Endothelial cell of hepatic sinusoid (primary cell): ENCODE data around the gene ITGA11.

ENCODE experiments used
- in situ Hi-C: cut with HindIII; loops from 2 replicates; pipeline ENCODE4 v1.10.0; 2017; ENCODE audit warnings: low sequenced_read_pairs

The ITGA11 gene

GRCh38 chr15:68300115-68300940 is 131.6 kb downstream of the ITGA11 start:
- in situ Hi-C loops, result no loop called here

- in situ Hi-C loops, result loop anchor here (5.0 kb wide), 2 partner anchors 58 to 67 kb away; no protein-coding TSS in a partner anchor
Measured at GRCh38 chr15:68299436-68299835, 132.5 kb downstream of the ITGA11 start.

DNA sequence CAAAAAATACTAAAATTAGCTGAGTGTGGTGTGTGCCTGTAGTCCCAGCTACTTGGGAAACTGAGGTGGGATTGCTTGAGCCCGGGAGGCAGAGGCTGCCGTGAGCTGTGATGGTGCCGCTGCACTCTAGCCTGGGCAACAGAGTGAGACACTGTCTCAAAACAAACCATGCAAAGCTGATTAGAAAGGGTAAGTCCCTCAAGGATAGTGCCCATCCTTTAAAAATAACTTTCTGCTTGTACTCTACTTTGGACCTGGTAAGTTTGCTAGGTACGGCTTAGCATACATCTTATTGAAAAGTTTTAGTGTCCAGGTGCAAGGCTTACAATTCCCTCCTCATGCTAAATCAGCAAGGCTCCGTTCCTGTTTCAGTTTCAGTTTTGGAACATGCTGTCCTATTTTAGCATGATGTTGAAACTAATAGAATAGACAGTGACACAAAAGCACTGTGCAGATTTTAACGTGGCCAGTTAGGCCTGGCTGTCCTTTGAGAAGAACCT is 133.0 kb downstream of the ITGA11 start:
- in situ Hi-C loops, result loop anchor here (5.0 kb wide), 2 partner anchors 58 to 67 kb away; no protein-coding TSS in a partner anchor

DNA sequence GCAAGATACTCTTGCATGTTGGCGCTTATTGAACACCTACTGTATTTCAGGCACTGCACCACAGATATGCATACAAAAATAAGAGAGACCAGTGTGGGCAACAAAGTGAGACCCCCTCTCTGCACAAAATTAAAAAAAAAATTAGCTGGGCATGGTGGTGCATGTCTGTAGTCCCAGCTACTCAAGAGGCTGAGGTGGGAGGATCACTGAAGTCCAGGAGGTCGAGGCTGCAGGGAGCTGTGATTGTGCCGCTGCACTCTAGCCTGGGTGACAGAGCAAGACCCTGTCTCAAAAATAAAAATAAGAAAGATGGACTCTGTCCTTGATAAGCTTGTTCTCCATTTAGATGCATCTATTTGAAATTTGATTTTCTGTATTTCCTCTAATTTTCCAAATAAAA is 133.6 kb downstream of the ITGA11 start:
- in situ Hi-C loops, result loop anchor here (5.0 kb wide), 2 partner anchors 59 to 66 kb away; no protein-coding TSS in a partner anchor

- in situ Hi-C loops, result loop anchor here (5.0 kb wide), 2 partner anchors 62 to 63 kb away; no protein-coding TSS in a partner anchor
Measured at GRCh38 chr15:68295014-68295805, 136.8 kb downstream of the ITGA11 start.

GRCh38 chr15:68292967-68293366 is 139.0 kb downstream of the ITGA11 start:
- in situ Hi-C loops, result no loop called here

DNA sequence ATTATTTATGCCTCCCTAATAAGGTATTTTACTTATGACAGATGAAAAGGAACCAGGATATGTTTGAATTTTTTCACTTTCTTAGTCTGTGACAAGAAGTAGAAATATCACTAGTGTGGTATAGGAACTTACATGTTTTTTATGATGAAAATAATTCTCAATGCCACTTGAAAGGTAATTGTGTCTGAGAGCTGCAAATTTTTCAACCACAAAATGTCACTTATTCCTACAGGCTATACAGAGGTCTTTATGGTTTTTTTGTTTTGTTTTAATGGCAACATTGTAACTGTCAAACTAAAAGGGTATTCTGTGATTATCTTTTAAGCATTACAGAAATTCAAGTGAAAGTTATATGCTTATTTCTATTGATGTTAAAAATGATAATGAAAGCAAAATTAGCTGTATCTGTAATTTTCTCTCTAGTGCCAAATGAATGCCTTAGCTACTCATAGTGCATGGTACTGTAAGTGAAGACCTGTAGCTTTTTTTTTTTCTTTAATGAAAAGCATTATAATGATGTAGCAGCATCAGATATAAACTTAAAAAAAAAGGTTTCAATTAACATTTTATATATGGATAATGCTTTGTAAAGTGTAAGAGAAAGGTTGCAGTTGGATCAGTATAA is 139.7 kb downstream of the ITGA11 start:
- in situ Hi-C loops, result no loop called here

DNA sequence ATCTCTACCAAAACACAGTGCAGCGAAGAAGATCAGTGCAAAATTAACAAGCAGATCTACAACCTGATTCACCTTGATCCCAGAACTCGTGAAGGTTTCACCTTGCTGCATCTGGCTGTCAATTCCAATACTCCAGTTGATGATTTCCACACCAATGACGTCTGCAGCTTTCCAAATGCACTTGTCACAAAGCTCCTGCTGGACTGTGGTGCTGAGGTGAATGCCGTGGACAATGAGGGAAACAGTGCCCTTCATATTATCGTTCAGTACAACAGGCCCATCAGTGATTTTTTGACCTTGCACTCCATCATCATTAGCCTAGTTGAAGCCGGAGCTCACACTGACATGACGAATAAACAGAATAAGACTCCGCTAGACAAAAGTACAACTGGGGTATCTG is 141.2 kb downstream of the ITGA11 start:
- in situ Hi-C loops, result no loop called here

- in situ Hi-C loops, result no loop called here
Measured at GRCh38 chr15:68289621-68290352, 142.2 kb downstream of the ITGA11 start.

- in situ Hi-C loops, result no loop called here
Measured at GRCh38 chr15:68289057-68289456, 142.9 kb downstream of the ITGA11 start.

- in situ Hi-C loops, result no loop called here
Measured at GRCh38 chr15:68286256-68286655, 145.7 kb downstream of the ITGA11 start.

- in situ Hi-C loops, result no loop called here
Measured at GRCh38 chr15:68285259-68285980, 146.5 kb downstream of the ITGA11 start.

GRCh38 chr15:68284616-68285258 is 147.2 kb downstream of the ITGA11 start:
- in situ Hi-C loops, result no loop called here

- in situ Hi-C loops, result no loop called here
Measured at GRCh38 chr15:68283401-68283800, 148.6 kb downstream of the ITGA11 start.

DNA sequence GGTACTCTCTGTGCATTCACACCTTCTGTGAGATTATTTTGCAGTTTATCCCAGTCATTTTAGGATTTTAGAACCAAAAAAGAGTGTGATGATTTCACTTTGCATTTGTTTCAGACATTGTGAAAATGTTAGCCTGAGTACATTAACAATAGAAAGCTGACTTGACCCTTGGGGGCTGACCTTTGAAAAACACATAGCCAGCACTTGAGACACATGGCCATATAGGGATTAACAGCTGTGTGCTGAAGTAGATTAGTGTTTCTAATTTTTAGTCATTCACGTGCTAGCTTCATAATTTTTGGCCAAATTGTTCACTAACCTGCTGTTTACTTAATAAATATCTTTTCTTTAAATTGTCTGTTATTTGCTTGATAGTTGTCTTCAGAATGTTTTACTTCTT is 151.0 kb downstream of the ITGA11 start:
- in situ Hi-C loops, result no loop called here

DNA sequence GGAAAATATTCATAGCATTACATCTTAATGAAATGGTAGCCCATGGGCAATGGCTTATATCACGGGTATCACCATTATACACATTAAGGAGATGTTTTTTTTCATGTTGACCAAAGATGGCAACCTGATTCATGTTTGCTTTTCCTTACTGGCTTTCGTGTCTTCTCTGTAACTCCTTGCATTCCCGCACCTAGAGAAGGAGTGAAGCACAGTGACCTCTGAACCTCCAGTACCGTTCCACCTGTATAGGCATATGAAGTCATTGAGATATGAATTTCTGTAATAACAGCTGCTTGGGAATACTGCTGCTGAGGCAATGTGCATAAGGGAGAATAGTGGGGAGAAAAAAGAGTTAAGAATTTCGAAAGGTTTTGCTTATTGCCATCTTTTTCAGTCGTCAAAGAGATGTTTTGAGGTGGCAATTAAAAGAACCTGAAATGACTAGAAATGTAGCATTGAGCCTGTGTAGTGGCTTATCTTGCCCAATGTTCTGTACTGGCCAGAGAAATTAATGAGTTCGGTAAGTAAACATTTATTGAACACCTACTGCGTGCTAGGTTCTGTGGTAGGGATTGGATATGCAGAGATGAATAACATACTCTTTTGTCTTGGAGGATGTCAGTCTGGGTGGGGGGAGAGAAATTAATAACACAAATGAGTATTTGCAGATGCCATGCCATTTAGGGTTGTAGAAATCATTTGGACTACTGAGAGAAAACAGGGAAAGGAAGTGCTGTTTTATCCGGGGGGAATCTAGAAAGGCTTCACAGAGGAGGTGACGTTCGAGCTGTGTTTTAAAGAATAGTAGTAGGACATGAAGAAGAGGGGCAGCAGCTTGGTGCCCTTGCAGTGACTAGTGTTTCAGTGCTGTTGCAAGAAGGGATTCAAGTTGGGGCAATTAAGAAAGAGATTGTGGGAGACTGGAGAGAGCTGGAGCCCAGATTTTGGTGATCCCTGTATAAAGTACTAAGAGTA is 151.9 kb downstream of the ITGA11 start:
- in situ Hi-C loops, result no loop called here

- in situ Hi-C loops, result no loop called here
Measured at GRCh38 chr15:68278595-68279405, 153.2 kb downstream of the ITGA11 start.

DNA sequence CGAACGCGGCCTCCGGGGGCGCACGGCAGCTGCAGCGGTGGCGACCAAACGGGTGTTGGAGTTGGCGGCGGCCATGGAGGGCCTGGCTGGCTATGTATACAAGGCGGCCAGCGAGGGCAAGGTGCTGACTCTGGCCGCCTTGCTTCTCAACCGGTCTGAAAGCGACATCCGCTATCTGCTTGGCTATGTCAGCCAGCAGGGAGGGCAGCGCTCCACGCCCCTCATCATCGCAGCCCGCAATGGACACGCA is 153.7 kb downstream of the ITGA11 start:
- in situ Hi-C loops, result no loop called here
